A172 (cell line): Measurements from ENCODE around the gene ZNF610. TPM values are rescaled to one million over a fixed set of nuclear protein-coding genes. Genes with fewer than 3 reads are reported as not detected.

Experiments used
- DNase-seq: peaks from one replicate; pipeline ENCODE4 v3.0.0-alpha.2; 2015; ENCODE audit warnings: low spot score
- total RNA-seq: library from RNA; depleted of rRNA; stranded (reverse); fragments of >200 nt; shearing (Covaris generic); gene quantifications from 2 replicates; pipeline ENCODE4 v1.2.3, GENCODE V29; 2014; rRNA removed

Gene ZNF610
- total RNA-seq, 1 experiment from 2014 or later: 1.3 TPM

DNA sequence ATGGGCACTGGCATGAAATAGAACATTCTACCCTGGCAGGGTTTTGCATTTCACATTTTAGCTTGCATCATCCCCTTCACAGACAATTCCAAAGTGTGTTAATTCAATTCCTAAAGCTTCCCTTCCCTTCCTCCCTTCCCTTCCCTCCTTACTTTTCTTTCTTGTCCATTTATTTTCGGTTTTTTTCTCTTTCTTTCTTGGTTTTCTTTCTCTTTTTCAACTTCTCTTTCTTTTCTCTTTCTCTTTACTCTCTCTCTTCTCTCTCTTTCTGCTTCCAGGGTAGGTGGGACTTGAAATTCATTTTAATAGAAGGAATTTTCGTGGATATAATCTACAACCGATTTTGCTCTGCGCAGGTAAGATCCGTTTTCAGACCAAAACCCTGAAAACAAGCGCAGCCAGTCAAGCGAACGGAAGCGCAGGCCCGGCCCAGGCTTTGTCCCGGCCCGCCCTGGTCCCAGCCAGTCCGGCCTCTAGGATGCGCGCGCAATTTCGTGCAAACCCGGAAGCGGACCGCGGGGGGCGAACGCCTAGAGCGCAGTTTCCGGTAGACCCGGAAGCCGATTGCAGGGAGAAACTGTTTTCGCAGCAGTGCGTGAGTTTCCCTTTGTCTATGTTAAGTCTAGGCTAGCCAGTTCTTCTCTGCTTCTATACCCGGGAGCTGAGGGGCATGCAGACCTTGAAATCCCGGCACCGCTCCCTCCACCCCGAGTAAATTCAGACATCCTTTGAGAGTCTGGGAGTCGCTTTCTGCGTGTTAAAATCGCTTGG is 61.5 kb downstream of the ZNF610 start, which contains the start of gene ZNF528:
Gene ZNF528 (plus strand): TSS at position 540 of the 771 bp plus-strand sequence. CDS start 4,165 bp downstream, outside the sequence.
- DNase-seq: peak; percentile 38

DNA sequence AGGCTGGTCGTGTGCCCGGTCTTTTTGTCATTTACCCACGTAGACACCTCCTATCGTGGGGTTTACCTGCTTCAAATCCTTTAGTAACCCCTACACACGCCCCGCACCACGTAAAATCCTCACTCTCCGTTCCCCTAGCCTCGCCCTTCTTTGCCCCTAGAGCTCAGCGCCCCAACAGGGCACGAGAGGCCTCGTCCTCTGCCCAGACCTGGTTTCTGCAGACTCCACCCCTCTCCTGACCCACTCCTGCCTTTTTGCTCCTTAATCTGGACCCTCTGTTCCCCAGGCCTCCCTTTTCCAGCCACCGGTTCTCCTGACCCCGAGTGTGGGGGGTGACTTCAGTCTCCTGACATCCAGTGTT is 62.0 kb downstream of the ZNF610 start:
- no peak for DNase-seq

DNA sequence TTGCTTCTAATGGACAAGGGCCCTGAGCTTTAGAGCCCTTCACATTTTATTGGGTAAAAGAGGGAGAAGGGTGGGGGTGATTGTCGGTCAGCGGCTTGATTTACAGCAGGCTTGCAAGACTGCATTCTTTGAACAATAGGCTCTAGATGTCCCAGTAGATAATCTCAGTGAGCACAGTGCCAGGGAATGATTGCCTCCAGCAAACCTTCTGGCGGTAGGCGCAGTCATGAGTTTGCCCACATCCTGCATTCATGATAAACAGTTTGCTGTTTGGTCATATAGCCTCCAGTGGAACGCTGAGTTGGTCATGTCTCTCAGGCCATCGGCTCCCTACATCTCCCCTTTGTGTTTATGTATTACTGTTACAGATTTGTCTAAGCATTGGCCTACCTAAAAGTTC is 74.2 kb downstream of the ZNF610 start:
- DNase-seq: peak; percentile 11

DNA sequence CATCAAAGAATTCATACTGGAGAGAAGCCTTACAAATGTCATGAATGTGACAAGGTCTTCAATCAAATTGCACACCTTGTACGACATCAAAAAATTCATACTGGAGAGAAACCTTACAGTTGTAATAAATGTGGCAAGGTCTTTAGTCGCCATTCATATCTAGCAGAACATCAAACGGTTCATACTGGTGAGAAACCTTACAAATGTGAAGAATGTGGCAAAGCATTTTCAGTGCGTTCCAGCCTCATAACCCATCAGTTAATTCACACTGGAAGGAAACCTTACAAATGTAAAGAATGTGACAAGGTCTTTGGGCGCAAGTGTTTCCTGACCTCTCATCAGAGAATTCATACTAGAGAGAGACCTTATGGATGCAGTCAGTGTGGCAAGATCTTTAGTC is 79.7 kb downstream of the ZNF610 start:
- DNase-seq: no peak

Other genes starting within 250 kb of the ZNF610 start
- gene ZNF841, start 240.5 kb upstream of the ZNF610 start, total RNA-seq: 8.3 and 8.6 TPM in 2 replicates
- gene ZNF616, start 196.3 kb upstream of the ZNF610 start, total RNA-seq: 6.1 and 17.5 TPM in 2 replicates
- 7.0 and 32.6 TPM in 2 replicates for gene ZNF836, start 164.6 kb upstream of the ZNF610 start, total RNA-seq
- 301 and 306 TPM in 2 replicates for gene PPP2R1A, start 146.2 kb upstream of the ZNF610 start, total RNA-seq
- 12.7 and 14.6 TPM in 2 replicates for gene ZNF766, start 66.7 kb upstream of the ZNF610 start, total RNA-seq
- 11.3 and 12.6 TPM in 2 replicates for gene ZNF480, start 39.1 kb upstream of the ZNF610 start, total RNA-seq
- 0.12 and 0.22 TPM in 2 replicates for gene ZNF880, start 33.7 kb downstream of the ZNF610 start, total RNA-seq
- gene ZNF528, start 61.6 kb downstream of the ZNF610 start, total RNA-seq: 0.43 and 8.6 TPM in 2 replicates
- not detected in 2 replicates for gene ZNF534, start 92.9 kb downstream of the ZNF610 start, total RNA-seq
- not detected in 2 replicates for gene ZNF578, start 117.3 kb downstream of the ZNF610 start, total RNA-seq
- gene ZNF808, start 191.4 kb downstream of the ZNF610 start, total RNA-seq: 2.2 and 2.5 TPM in 2 replicates
- gene ZNF701, start 234.0 kb downstream of the ZNF610 start, total RNA-seq: 4.9 and 6.3 TPM in 2 replicates